ENCODE measurements around the gene TOM1L1.
A peak's percentile ranks its signal among the peaks of the same experiment; 100 is the strongest.

TOM1L1 gene

DNA sequence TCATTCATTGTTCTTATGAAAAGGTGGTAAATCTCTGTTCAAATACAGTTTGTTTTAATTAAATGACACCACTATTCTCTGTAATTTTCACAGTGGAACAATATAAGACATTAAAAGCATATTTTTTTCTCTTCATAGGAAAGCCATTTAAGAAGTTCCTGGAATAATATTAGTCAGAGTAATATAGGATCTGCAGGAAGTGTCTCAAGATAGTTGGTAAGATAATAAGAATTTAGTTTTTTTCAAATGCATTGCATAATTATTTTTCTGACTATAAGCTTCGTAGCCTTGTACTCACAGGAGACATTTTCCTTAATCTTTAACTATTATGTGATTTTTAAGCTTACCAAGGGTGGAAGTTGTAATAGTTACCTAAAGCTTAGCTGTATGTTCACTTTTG is 84.8 kb downstream of the TOM1L1 start:
- no CpG with 5 or more reads among the region's 1 CpG for WGBS, 2 donors (ENCODE audit: extremely low coverage in 2 of 2, insufficient read length in 2 of 2, insufficient replicate concordance in 1 of 2)
- Histone ChIP-seq H3K23ac (ENCODE audit: low read depth, low read length, poor library complexity) (no peak overlapping the region), H4K8ac (ENCODE audit: low read depth, low read length) (no peak overlapping the region), H2BK12ac (ENCODE audit: low read length) (no peak overlapping the region), H3K4ac (ENCODE audit: low read length) (no peak overlapping the region), H3K36me3 (replicated peaks in 1 of 2; ENCODE audit: control insufficient read depth in 2 of 2, insufficient read depth in 2 of 2, low read length in 2 of 2) (peaks cover 0 to 22% of the 10 kb centered on the region in 2 donors), H3K4me2 (ENCODE audit: insufficient read depth, low read length, poor library complexity, severe bottlenecking) (no peak overlapping the region), H3K4me3 (ENCODE audit: low read length in 2 of 2) (no peak overlapping the region), H2BK120ac (ENCODE audit: low read depth, low read length) (no peak overlapping the region), H3K9ac (ENCODE audit: low read depth, low read length, poor library complexity) (no peak overlapping the region), H3K79me1 (ENCODE audit: low read depth, low read length) (peaks cover 2% of the 10 kb centered on the region), H3K27ac (replicated peaks; ENCODE audit: low read length) (no peak overlapping the region), H2BK5ac (ENCODE audit: low read length) (no peak overlapping the region), H3K18ac (ENCODE audit: low read length) (no peak overlapping the region), H3K4me1 (ENCODE audit: control insufficient read depth in 2 of 2, insufficient read depth in 1 of 2, low read depth in 1 of 2, low read length in 2 of 2) (peaks cover 0 to 2% of the 10 kb centered on the region in 2 donors), H2BK15ac (ENCODE audit: low read length) (no peak overlapping the region), H3K14ac (ENCODE audit: low read length) (no peak overlapping the region), H2AFZ (ENCODE audit: low read length) (no peak overlapping the region), H2AK5ac (ENCODE audit: low read depth, low read length) (no peak overlapping the region), H3K9me3 (replicated peaks in 1 of 2; ENCODE audit: control insufficient read depth in 2 of 2, insufficient read depth in 1 of 2, low read depth in 1 of 2, low read length in 2 of 2) (peaks cover 2 to 4% of the 10 kb centered on the region in 2 donors), H3K27me3 (ENCODE audit: control insufficient read depth in 3 of 3, insufficient read depth in 3 of 3, low read depth in 1 of 3, low read length in 3 of 3) (no peaks in the 10 kb centered on the region), H4K91ac (ENCODE audit: low read depth, low read length, poor library complexity) (no peak overlapping the region)
- DNase-seq (ENCODE audit: low spot score): no peak

DNA sequence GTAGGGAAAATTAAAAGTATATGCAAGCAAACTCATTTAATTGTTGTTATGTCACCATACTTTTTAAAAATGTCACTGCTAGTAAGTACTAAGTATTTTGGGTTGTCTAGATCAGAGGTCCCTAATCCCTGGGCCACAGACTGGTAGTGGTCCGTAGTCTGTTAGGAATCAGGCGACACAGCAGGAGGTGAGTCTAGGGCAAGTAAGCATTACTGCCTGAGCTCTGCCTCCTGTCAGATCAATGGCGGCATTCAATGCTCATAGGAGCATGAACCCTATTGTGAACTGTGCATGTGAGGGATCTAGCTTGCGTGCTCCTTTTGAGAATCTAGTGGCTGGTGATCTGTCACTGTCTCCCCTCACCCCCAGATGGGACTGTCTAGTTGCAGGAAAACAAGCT is 89.5 kb downstream of the TOM1L1 start:
- no peak overlapping the region for H2BK5ac ChIP-seq (ENCODE audit: low read length)
- H2AFZ ChIP-seq (ENCODE audit: low read length): no peak overlapping the region
- no peak overlapping the region for H3K4me3 ChIP-seq (ENCODE audit: low read length in 2 of 2)
- WGBS, 2 donors (ENCODE audit: extremely low coverage in 2 of 2, insufficient read length in 2 of 2, insufficient replicate concordance in 1 of 2): no CpG with 5 or more reads among the region's 4 CpGs
- H2AK5ac ChIP-seq (ENCODE audit: low read depth, low read length): no peak overlapping the region
- no peak for DNase-seq (ENCODE audit: low spot score)
- no peak overlapping the region for H4K8ac ChIP-seq (ENCODE audit: low read depth, low read length)
- H3K9me3 ChIP-seq (replicated peaks in 1 of 2; ENCODE audit: control insufficient read depth in 2 of 2, insufficient read depth in 1 of 2, low read depth in 1 of 2, low read length in 2 of 2): no peaks in the 10 kb centered on the region
- no peak overlapping the region for H3K23ac ChIP-seq (ENCODE audit: low read depth, low read length, poor library complexity)
- H3K4me2 ChIP-seq (ENCODE audit: insufficient read depth, low read length, poor library complexity, severe bottlenecking): no peak overlapping the region
- H2BK15ac ChIP-seq (ENCODE audit: low read length): no peak overlapping the region
- no peak overlapping the region for H3K18ac ChIP-seq (ENCODE audit: low read length)
- peaks cover 0 to 2% of the 10 kb centered on the region in 2 donors for H3K4me1 ChIP-seq (ENCODE audit: control insufficient read depth in 2 of 2, insufficient read depth in 1 of 2, low read depth in 1 of 2, low read length in 2 of 2)
- H2BK120ac ChIP-seq (ENCODE audit: low read depth, low read length): no peak overlapping the region
- no peak overlapping the region for H2BK12ac ChIP-seq (ENCODE audit: low read length)
- peaks cover 0 to 35% of the 10 kb centered on the region in 2 donors for H3K36me3 ChIP-seq (replicated peaks in 1 of 2; ENCODE audit: control insufficient read depth in 2 of 2, insufficient read depth in 2 of 2, low read length in 2 of 2)
- H3K79me1 ChIP-seq (ENCODE audit: low read depth, low read length): no peaks in the 10 kb centered on the region
- no peak overlapping the region for H3K4ac ChIP-seq (ENCODE audit: low read length)
- no peak overlapping the region for H3K9ac ChIP-seq (ENCODE audit: low read depth, low read length, poor library complexity)
- H3K27ac ChIP-seq (replicated peaks; ENCODE audit: low read length): no peak overlapping the region
- no peak overlapping the region for H4K91ac ChIP-seq (ENCODE audit: low read depth, low read length, poor library complexity)
- H3K14ac ChIP-seq (ENCODE audit: low read length): no peak overlapping the region
- H3K27me3 ChIP-seq (ENCODE audit: control insufficient read depth in 3 of 3, insufficient read depth in 3 of 3, low read depth in 1 of 3, low read length in 3 of 3): no peaks in the 10 kb centered on the region

DNA sequence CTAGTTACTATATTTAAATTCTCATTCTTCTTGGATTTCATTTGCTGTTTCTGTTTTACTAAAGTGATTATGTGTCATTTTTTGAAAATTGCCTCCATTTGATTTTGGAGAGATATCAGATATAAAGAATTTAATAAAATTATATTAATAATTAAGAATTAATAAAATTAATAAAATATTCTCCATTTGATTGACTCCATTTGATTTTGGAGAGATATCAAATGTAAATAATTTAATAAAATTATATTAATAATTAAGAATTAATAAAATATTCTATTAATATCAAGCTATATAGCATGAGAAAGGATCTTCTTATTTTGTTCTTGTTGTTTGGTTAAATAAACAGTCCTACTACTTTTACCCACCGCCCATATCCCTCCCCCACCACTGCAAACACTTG is 90.9 kb downstream of the TOM1L1 start:
- Histone ChIP-seq H3K18ac (ENCODE audit: low read length) (no peak overlapping the region), H2BK15ac (ENCODE audit: low read length) (no peak overlapping the region), H2BK120ac (ENCODE audit: low read depth, low read length) (no peak overlapping the region), H3K4me3 (ENCODE audit: low read length in 2 of 2) (no peak overlapping the region), H2AFZ (ENCODE audit: low read length) (no peak overlapping the region), H3K27me3 (ENCODE audit: control insufficient read depth in 3 of 3, insufficient read depth in 3 of 3, low read depth in 1 of 3, low read length in 3 of 3) (no peaks in the 10 kb centered on the region), H2BK12ac (ENCODE audit: low read length) (no peak overlapping the region), H3K9ac (ENCODE audit: low read depth, low read length, poor library complexity) (no peak overlapping the region), H3K4me1 (ENCODE audit: control insufficient read depth in 2 of 2, insufficient read depth in 1 of 2, low read depth in 1 of 2, low read length in 2 of 2) (peaks cover 0 to 2% of the 10 kb centered on the region in 2 donors), H3K14ac (ENCODE audit: low read length) (no peak overlapping the region), H3K23ac (ENCODE audit: low read depth, low read length, poor library complexity) (no peak overlapping the region), H2BK5ac (ENCODE audit: low read length) (no peak overlapping the region), H3K36me3 (replicated peaks in 1 of 2; ENCODE audit: control insufficient read depth in 2 of 2, insufficient read depth in 2 of 2, low read length in 2 of 2) (peaks cover 0 to 40% of the 10 kb centered on the region in 2 donors), H3K9me3 (replicated peaks in 1 of 2; ENCODE audit: control insufficient read depth in 2 of 2, insufficient read depth in 1 of 2, low read depth in 1 of 2, low read length in 2 of 2) (no peaks in the 10 kb centered on the region), H2AK5ac (ENCODE audit: low read depth, low read length) (no peak overlapping the region), H3K79me1 (ENCODE audit: low read depth, low read length) (no peaks in the 10 kb centered on the region), H3K4me2 (ENCODE audit: insufficient read depth, low read length, poor library complexity, severe bottlenecking) (no peak overlapping the region), H4K91ac (ENCODE audit: low read depth, low read length, poor library complexity) (no peak overlapping the region), H4K8ac (ENCODE audit: low read depth, low read length) (no peak overlapping the region), H3K27ac (replicated peaks; ENCODE audit: low read length) (no peak overlapping the region), H3K4ac (ENCODE audit: low read length) (no peak overlapping the region)
- no peak for DNase-seq (ENCODE audit: low spot score)
- WGBS, 2 donors (ENCODE audit: extremely low coverage in 2 of 2, insufficient read length in 2 of 2, insufficient replicate concordance in 1 of 2): no CpG with 5 or more reads among the region's 1 CpG

DNA sequence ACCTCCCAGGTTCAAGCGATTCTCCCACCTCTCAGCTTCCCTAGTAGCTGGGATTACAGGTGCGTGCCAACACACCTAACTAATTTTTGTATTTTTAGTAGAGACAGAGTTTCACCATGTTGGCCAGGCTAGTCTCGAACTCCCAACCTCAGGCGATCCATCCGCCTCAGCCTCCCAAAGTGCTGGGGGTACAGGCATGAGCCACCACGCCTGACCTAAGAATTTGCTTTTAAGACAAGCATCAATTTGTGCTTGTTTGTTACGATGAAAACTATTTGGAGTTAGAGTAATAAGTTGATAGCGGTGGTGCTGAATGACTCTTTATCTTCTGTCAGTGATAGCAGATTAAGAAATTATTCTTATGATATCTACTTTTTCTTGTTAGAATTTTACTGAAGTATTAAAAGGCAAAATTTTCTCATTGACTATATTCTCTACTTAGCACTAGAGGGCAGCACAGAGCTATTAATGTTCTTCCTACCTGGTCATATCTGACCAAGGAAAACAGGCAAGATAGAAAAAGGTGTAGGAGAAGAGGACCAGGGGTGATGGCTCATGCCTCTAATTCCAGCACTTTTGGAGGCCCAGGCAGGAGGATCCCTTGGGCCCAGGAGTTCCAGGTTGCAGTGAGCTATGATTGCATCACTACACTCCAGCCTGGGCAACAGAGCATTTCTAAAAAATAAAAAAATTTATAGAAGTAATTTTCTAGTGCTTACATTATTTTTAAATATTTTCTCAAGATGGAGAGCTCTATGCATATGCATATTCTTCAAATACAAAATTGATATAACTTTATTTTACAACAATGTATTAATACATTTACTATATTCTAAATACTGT is 92.4 kb downstream of the TOM1L1 start:
- Histone ChIP-seq H2BK5ac (ENCODE audit: low read length) (no peak overlapping the region), H3K14ac (ENCODE audit: low read length) (no peak overlapping the region), H3K9ac (ENCODE audit: low read depth, low read length, poor library complexity) (no peak overlapping the region), H3K4me3 (ENCODE audit: low read length in 2 of 2) (no peak overlapping the region), H2BK120ac (ENCODE audit: low read depth, low read length) (no peak overlapping the region), H2AK5ac (ENCODE audit: low read depth, low read length) (no peak overlapping the region), H3K23ac (ENCODE audit: low read depth, low read length, poor library complexity) (no peak overlapping the region), H3K27me3 (ENCODE audit: control insufficient read depth in 3 of 3, insufficient read depth in 3 of 3, low read depth in 1 of 3, low read length in 3 of 3) (no peaks in the 10 kb centered on the region), H3K4me2 (ENCODE audit: insufficient read depth, low read length, poor library complexity, severe bottlenecking) (no peak overlapping the region), H2BK15ac (ENCODE audit: low read length) (no peak overlapping the region), H4K8ac (ENCODE audit: low read depth, low read length) (no peak overlapping the region), H3K18ac (ENCODE audit: low read length) (no peak overlapping the region), H4K91ac (ENCODE audit: low read depth, low read length, poor library complexity) (no peak overlapping the region), H3K9me3 (replicated peaks in 1 of 2; ENCODE audit: control insufficient read depth in 2 of 2, insufficient read depth in 1 of 2, low read depth in 1 of 2, low read length in 2 of 2) (no peaks in the 10 kb centered on the region), H3K4ac (ENCODE audit: low read length) (no peak overlapping the region), H2BK12ac (ENCODE audit: low read length) (no peak overlapping the region), H3K36me3 (replicated peaks in 1 of 2; ENCODE audit: control insufficient read depth in 2 of 2, insufficient read depth in 2 of 2, low read length in 2 of 2) (peaks cover 0 to 27% of the 10 kb centered on the region in 2 donors), H3K79me1 (ENCODE audit: low read depth, low read length) (no peaks in the 10 kb centered on the region), H3K27ac (replicated peaks; ENCODE audit: low read length) (no peak overlapping the region), H3K4me1 (ENCODE audit: control insufficient read depth in 2 of 2, insufficient read depth in 1 of 2, low read depth in 1 of 2, low read length in 2 of 2) (peaks cover 0 to 2% of the 10 kb centered on the region in 2 donors), H2AFZ (ENCODE audit: low read length) (no peak overlapping the region)
- DNase-seq (ENCODE audit: low spot score): peak; percentile 14
- WGBS, 2 donors (ENCODE audit: extremely low coverage in 2 of 2, insufficient read length in 2 of 2, insufficient replicate concordance in 1 of 2): no CpG with 5 or more reads among the region's 8 CpGs

All from neuronal stem cell (in vitro differentiated cells).